Measurements from ENCODE around the gene TECPR1.

TECPR1 gene

DNA sequence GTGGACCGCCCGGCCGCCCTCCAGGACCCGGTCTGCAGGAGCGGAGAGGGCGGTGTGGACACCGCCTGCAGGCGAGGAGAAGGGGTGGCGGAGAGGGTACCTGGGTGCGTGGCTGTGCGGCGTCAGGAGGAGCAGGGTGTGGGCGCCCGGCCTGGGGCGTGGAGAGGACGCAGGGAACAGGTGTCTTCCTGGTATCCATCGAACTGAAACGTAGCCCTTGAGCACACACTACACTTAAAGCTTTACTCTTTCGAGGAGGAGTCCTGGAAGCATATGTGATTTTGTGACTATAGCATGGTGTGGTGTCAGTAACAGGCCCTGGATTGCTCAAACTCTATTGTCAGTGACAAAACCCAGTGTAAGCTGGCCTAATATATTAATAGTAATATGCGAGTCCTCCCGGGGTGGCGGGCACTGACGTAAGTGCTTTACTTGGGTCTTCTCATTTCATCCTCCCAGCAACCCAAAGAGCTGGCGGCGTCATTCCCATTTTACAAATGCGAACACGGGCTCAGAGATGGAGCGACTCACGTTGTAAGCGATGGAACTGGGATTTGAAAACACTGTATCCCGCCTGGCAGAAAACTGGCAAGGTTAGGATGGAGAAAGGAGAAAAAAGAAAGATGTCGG, 508 bp upstream of the TECPR1 start:
- DNase-seq (ENCODE audit: low read depth, low spot score): no peak

GRCh38 chr7:98251231-98251600, 816 bp downstream of the TECPR1 start:
- H3K27ac ChIP-seq: peak overlapping the region; percentile 85
- no peak for DNase-seq (ENCODE audit: low read depth, low spot score)

More for the DNA sequence above, 508 bp upstream of the TECPR1 start:
- peak overlapping the region; percentile 85 for H3K27ac ChIP-seq

DNA sequence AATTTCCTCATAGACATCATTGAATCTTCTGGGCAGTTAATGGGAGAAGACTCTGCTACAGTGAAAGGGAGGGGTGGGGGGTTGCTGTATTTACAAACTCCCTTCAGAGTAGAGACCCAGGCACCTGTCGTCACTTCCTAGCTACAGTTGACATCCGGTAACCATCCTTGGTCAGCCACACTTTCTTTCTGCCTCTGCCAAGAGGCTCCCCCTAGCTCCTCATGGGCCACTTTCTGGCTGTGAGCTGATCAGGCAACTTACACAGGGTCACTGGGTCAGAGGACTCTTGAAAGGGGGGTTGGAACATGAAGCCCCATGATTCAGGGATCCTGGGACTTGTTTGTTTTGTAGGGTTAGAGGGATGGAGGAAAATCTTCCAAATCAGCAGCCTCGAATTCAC, 1.2 kb downstream of the TECPR1 start:
- peak overlapping the region; percentile 85 for H3K27ac ChIP-seq
- no peak for DNase-seq (ENCODE audit: low read depth, low spot score)

- no peak overlapping the region for H3K27ac ChIP-seq
- DNase-seq (ENCODE audit: low read depth, low spot score): no peak
These were observed 2.9 kb downstream of the TECPR1 start for GRCh38 chr7:98249106-98249505.

DNA sequence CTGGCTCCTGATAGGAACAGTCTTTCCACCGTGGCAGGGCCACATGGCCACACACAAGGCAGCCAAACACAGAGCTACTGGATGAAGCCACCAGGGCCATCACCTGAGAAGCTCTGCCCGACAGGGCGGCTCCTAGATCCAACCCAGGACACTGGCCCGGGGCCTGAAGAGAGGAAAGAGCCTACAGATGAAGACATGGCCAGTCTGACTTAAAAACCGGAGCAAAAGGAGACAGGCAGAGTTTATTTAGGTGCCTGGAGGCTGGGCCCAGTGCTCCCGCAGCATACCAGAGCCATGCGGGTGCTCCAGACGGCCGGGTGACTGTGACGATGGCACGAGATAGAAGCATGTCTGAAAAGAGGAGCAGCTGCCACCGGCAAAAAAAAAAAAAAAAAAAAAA, 3.9 kb downstream of the TECPR1 start:
- DNase-seq (ENCODE audit: low read depth, low spot score): no peak
- no peak overlapping the region for H3K27ac ChIP-seq

GRCh38 chr7:98244871-98245270, 7.2 kb downstream of the TECPR1 start:
- H3K27ac ChIP-seq: no peak overlapping the region
- no peak for DNase-seq (ENCODE audit: low read depth, low spot score)

DNA sequence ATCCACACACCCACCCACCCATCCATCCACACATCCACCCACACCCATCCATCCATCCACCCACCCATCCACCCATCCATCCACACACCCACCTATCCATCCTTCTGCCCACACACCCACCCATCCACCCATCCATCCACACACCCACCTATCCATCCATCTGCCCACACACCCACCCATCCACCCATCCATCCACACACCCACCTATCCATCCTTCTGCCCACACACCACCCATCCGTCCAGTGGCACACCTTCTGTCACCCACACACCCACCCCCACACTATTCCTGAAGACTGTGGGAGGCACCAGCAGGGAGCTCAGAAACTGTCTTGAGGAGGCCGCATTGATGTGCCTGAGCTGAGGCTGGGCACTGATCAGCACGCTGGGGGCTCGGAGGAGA, 9.1 kb downstream of the TECPR1 start:
- H3K27ac ChIP-seq: no peak overlapping the region
- no peak for DNase-seq (ENCODE audit: low read depth, low spot score)

GRCh38 chr7:98242342-98242741, 9.7 kb downstream of the TECPR1 start:
- no peak for DNase-seq (ENCODE audit: low read depth, low spot score)
- no peak overlapping the region for H3K27ac ChIP-seq

DNA sequence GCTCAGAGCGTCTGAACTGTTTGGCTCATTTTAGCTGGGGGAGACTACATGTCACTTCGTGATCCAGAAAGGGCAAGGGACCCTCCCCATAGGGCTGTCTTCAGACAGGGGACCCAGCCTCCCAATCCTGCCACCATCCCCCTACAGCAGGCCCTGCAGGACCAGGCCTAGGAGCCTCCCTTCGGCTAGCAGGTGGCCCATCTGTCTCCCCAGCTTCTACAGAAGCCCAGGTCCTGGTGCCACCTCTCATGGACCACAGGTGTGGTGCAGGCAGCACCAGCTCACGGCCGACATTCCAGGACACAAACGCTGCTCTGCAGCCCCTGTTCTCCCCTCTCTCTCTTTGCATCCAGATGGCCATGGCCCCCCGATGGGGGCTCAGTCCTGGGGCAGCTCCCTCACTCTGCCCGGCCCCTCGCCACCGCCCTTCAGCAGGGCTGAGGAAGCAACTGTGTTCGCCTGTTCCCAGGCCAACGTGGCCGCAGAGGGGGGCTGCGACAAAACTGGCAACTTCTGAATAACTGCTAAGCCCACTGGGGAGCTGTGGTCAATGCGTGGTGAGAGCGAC, 10.3 kb downstream of the TECPR1 start:
- DNase-seq (ENCODE audit: low read depth, low spot score): no peak
- H3K27ac ChIP-seq: no peak overlapping the region

GRCh38 chr7:98240961-98241673, 10.9 kb downstream of the TECPR1 start:
- no peak overlapping the region for H3K27ac ChIP-seq
- no peak for DNase-seq (ENCODE audit: low read depth, low spot score)

- DNase-seq (ENCODE audit: low read depth, low spot score): no peak
- no peak overlapping the region for H3K27ac ChIP-seq
These were observed 13.1 kb downstream of the TECPR1 start for GRCh38 chr7:98238976-98239375.

- DNase-seq (ENCODE audit: low read depth, low spot score): no peak
- no peak overlapping the region for H3K27ac ChIP-seq
These were observed 14.0 kb downstream of the TECPR1 start for GRCh38 chr7:98238076-98238475.

GRCh38 chr7:98236355-98237185, 15.5 kb downstream of the TECPR1 start:
- DNase-seq (ENCODE audit: low read depth, low spot score): no peak
- no peak overlapping the region for H3K27ac ChIP-seq

DNA sequence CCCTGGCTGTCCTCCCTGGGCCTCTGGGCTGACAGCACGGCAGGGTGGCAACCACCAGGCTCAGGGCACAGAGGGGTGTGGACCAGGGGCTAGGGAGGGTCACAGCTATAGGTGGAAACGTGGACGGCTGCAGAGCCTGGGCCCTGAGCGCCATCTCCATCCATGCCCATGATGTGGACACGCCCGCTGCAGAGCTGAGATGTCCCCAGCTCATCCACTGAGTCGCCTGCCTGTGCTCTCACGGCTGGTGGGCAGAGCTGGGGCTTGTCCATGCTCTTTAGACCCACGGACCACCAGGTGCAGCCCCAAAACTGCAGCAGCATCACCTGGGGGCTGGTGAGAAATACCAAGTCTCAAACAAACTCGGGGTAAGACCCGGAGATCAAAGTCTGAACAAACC, 16.1 kb downstream of the TECPR1 start:
- DNase-seq (ENCODE audit: low read depth, low spot score): no peak
- H3K27ac ChIP-seq: no peak overlapping the region

DNA sequence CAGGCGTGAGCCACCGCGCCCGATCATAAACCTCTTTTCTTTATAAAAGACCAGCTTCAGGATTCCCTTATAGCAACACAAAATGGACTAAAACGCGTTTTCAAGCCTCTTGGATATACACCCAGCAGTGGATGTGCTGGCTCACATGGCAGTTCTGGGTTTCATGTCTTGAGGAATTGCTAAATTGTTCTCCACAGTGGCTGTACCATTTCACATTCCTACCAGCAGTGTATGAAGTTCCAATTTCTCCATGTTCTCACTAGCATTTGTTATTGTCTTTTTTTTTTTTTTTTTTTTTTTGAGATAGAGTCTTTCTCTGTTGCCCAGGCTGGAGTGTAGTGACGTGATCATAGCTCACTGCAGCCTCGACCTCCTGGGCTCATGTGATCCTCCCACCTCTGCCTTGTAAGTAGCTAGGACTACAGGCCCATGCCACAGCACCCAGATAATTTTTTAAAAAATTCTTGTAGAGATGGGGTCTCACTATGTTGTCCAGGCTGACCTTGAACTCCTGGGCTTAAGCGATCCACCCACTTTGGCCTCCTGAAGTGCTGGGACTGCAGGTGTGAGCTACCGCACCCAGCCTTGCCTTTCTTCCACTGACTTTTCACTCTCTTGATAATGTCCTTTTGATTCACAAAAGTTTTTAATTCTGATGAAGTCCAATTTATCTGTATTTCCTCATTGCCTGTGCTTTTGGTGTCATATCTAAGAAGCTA, 17.4 kb downstream of the TECPR1 start:
- DNase-seq (ENCODE audit: low read depth, low spot score): no peak
- no peak overlapping the region for H3K27ac ChIP-seq

DNA sequence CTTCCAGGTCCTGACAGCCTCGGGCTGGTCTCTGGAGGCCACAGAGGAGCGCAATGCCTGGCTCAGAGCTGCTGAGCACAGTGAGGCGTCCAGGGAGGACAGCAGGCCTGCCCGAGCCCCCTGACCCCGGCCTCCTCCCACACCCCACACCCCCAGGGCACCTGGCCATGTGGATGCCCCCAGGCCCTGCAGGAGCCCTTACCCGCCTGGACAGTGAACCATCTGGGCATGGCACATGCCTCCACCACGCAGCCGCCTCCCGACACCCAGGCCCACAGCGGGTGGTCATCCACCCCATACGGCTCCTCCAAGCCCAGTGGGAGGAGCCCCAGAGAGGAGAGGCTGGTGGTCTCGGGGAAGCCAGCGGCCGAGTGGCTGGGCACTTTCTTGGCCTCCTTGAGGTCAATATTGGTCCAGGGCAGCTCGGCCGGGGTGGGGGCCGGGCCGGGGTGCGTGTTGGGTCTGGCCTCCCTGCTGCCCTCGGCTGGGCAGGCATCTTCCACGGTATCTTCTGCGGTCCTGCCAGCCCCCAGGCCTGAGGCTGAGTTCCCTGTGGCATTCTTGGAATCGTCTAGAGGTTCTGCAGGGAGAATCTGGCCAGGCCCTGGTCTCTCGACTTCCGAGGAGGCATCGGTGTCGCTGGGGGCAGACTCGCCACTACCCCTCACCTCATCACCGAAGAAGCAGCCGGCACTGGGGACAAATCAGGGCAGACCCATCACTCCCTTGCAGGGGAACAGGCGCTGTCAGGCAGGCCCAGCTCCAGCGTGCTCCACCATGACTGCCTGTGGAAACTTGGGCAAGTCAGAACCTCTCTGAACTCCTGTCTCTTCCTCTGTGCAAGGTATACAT, 18.6 kb downstream of the TECPR1 start:
- no peak for DNase-seq (ENCODE audit: low read depth, low spot score)
- H3K27ac ChIP-seq: no peak overlapping the region

GRCh38 chr7:98232799-98233198, 19.2 kb downstream of the TECPR1 start:
- H3K27ac ChIP-seq: no peak overlapping the region
- no peak for DNase-seq (ENCODE audit: low read depth, low spot score)

DNA sequence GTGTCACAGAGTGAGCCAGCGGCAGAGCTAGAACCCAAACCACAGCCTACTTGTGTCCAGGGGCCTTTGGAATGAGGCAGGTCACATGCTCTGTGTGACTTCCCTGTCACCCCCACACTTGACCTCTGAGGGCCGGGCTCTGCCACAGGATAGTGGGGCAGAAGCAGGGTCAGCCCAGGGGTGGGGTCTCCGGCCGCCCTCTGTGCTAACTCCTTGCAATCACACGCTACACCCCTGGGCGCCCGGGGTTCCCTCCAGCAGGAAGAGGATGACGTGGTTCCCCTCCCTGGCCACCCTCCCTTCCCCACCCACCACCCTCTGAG, 19.8 kb downstream of the TECPR1 start:
- no peak for DNase-seq (ENCODE audit: low read depth, low spot score)

GRCh38 chr7:98231493-98232262, 20.4 kb downstream of the TECPR1 start:
- DNase-seq (ENCODE audit: low read depth, low spot score): no peak
- no peak overlapping the region for H3K27ac ChIP-seq

More for the DNA sequence above, 19.8 kb downstream of the TECPR1 start:
- H3K27ac ChIP-seq: no peak overlapping the region

All from epithelial cell of prostate (primary cell).